ENCODE results near the gene PDE9A. TPM values are rescaled to one million over a fixed set of nuclear protein-coding genes. Genes with fewer than 3 reads are reported as not detected.

Gene PDE9A
- polyA plus RNA-seq, 3 donors from 2014 or later: 0.40 to 2.3 (median 0.61) TPM

DNA sequence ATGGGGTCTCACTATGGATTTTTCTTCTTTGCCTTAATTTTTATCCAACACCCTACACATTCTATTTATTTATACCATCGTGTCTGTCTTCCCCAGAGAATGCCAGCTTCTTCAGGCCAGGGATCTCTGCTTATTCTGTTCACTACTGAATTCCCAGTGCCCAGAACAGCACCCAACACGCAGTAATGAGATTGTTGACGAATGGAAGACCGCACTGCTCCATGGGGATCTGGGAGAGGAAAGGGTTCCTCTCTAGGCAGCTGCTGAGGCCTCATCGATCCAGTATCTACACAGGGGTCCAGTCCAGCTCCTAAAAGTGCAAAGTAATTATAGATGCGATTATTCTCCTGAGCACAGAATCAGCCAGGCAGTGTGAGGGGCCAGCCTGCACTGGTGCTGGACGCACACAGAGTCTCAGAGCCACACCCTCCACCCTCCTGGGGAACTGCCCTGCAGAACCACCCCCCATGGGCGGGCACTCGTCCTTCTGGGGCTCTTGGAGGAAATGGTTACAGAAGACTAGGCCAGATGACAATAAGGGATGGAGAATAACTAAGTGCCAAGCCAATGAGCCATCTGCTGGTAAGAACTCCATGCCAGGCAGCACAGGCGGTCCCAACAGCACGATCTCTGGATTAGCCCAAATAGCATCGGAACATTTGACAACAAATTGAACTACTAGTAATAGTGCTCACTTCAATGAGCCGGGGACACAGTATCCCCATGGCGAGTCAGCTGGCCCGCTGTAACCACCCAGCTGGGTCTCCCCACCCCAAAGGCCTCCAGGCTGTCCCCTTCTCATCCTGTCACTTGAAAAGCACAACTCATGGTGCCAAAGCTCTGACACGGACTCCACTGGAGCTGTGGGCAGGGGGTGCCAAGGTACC is 1.7 kb upstream of the PDE9A start:
- Mint-ChIP-seq H3K4me3 (peak overlapping the region; percentile 3 to 80 (median 14)), H3K36me3 (peaks cover 0 to 4% (median 0%) of the 10 kb centered on the region in 3 donors), H3K9me3 (peaks cover 0 to 3% (median 0%) of the 10 kb centered on the region in 6 donors), H3K27me3 (ENCODE audit: low read depth in 3 of 3) (peaks cover 9 to 16% (median 14%) of the 10 kb centered on the region in 3 donors), H3K27ac (no peak overlapping the region), H3K4me1 (peaks cover 10 to 15% of the 10 kb centered on the region in 2 donors)
- no peak for DNase-seq

DNA sequence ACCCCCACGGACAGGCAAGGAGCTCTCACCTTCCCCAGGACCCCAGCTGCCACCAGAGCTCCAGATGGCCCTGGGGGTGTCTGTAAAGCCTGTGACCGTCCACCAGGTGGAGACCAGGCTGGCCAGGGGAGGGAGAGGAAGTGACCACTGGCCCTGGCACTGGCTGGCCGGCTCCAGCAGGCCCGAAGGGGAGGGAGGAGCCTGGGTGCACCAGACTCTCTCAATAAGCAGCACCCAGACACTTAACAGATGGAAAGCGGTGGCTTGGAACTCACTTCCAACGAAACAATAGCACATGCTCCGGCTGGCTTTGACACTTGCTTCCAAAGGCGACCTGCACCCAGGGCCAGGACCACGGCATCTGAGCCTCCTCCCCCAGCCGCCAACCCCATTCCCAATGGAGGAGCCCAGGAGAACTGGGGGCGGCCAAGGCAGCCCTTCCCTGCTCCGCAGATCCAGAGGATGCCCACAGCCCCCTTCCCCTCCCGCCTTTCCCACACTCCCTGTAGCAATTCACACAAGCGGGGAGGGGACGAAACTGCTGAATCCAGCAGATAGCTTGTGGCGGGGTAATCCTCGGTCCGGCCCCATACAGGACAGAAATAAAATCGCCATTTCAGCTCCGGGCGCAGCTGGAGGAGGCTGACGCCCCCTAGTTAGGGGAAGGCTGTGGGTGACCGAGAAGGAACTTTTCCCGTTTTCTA is 742 bp upstream of the PDE9A start:
- Mint-ChIP-seq H3K4me1 (peaks cover 10 to 15% of the 10 kb centered on the region in 2 donors), H3K4me3 (peak overlapping the region; percentile 72 to 80 (median 75)), H3K9me3 (peaks cover 0 to 3% (median 0%) of the 10 kb centered on the region in 6 donors), H3K27ac (peak overlapping the region in 1 of 6 donors; percentile 20), H3K36me3 (peaks cover 0 to 4% (median 0%) of the 10 kb centered on the region in 3 donors), H3K27me3 (ENCODE audit: low read depth in 3 of 3) (peaks cover 11 to 18% (median 14%) of the 10 kb centered on the region in 3 donors)
- DNase-seq: no peak

DNA sequence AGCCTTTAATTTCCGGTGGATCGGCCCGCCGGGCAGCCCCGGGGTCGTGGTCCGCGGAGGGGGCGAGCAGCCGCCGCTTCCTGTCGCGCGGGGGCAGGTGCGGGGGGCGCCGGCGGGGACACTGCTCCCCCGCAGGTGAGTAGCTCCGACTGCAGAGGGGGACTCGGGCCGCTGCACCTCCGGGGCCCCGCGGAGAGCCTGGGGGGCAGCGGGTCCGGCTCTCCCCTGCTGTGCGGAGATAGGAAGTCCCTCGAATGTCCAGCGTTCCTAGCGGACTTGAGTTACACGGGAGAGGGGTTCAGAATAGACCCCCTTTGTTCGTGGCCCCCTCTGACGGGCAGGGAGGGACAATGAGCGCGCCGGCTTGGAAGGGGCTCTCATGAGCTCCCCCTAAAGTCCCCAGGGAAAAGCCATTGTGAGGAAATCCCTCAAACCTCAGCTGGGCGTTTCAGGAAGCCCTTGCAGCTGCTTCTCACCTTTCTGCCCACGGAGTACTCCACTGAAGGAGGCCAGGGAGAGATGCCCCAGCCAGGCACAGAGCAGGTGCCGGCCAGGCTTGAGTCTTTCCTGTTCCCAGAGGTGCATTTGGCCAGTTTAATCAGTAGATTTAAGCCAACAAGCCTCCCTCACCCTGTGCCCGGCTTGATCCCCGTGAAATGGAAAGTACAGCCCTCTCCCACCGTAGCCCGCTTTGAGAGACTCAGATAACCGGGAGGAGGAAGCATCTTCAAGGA is 925 bp downstream of the PDE9A start:
- Mint-ChIP-seq H3K9me3 (peaks cover 0 to 3% (median 0%) of the 10 kb centered on the region in 6 donors), H3K36me3 (peaks cover 0 to 4% (median 0%) of the 10 kb centered on the region in 3 donors), H3K27ac (peak overlapping the region in 1 of 6 donors; percentile 84), H3K27me3 (ENCODE audit: low read depth in 3 of 3) (peaks cover 7 to 23% (median 15%) of the 10 kb centered on the region in 3 donors), H3K4me3 (peak overlapping the region; percentile 67 to 80 (median 76)), H3K4me1 (peaks cover 10 to 15% of the 10 kb centered on the region in 2 donors)
- peak; percentile 22 to 32 (median 27) for DNase-seq

DNA sequence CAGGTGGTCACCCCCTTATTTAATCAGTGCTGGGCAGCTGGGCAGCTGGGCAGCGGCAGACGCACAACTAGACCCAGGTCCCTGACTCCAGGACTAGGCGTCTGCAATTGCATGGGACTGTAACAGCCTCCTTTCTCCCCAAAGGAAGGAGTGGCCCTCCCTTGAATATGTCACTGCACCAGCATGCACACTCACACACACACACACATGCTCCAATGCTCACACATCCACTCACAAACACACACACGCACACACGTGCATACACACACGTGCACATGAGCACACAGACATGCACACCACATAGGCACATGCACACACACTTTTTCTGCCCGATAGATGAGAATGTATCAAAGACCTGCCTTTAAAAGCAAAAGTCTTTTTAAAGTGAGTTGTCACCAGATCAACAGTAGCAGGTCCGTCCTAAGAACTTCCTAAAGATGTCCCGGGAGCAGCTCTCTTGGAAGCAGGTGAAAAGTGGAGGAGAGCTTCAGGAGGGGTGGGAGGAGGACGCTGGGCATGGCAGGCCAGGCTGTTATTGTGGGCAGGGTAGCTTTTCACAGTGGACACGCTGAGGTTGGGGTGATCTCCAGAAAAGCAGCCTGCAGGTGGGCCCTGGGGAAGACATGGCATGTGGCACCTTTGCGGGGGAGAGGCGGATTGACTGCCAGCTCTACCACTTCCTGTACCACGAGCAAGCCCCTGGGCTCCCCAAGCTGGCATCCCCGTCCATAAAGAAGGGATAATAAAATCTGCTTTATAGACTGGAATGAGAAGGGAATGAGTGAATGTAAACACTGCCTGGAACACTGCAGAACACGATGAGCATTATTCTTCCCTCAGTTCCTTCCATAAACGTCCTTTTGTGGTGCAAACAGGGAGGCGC is 1.7 kb downstream of the PDE9A start:
- peaks cover 7 to 23% (median 15%) of the 10 kb centered on the region in 3 donors for H3K27me3 Mint-ChIP-seq (ENCODE audit: low read depth in 3 of 3)
- peaks cover 0 to 4% (median 0%) of the 10 kb centered on the region in 3 donors for H3K36me3 Mint-ChIP-seq
- DNase-seq: no peak
- H3K4me1 Mint-ChIP-seq: peaks cover 10 to 15% of the 10 kb centered on the region in 2 donors
- peak overlapping the region in 1 of 6 donors; percentile 84 for H3K27ac Mint-ChIP-seq
- H3K4me3 Mint-ChIP-seq: peak overlapping the region; percentile 67 to 80 (median 76)
- peaks cover 0 to 3% (median 0%) of the 10 kb centered on the region in 6 donors for H3K9me3 Mint-ChIP-seq

DNA sequence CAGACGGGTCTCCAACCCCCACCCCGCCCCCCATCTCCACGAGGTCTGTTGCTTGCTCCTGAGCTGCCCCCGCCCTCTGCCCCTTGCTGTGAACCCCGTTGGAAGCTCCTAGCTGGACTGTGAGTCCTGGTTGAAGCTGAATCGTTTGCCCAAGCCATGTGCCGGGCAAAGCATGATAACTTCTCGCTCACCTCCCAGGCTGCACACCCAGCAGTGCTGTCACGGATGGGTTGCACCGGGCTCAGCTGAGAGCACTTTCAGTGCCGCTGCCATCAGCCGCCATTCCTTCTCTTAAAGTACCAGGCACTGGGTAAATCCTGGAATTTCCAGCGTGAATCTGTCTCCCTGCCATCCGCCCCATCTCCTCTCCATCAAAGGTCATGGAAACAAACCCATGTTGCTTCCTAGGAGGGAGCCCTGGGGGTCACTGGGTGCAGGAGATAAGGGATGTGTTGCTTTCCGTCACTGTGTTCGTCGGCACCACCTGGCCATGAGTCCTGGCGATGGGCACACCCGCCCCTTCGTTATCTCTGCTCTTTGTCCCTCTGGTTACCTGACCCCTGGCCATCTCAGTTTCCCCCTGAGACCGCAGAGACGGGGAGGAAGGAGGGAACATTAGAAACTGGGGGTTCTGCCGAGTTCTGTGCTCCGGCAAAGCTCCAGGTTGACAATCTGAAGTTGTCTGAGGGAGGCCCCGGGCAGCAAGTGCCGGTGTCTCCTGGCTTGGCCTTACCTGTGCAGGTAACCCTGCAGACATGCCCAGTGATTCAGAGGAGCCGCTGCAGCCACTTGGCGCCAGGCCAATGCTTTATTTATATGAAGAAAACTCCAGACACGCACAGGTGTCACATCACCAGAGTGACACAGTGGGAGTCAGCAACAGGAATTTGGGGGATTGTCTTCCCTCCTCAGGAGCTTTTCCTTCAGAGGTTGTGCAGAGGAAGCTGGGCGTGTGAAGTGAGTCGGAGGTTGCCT is 2.7 kb downstream of the PDE9A start:
- Mint-ChIP-seq H3K4me1 (peaks cover 10 to 15% of the 10 kb centered on the region in 2 donors), H3K27me3 (ENCODE audit: low read depth in 3 of 3) (peaks cover 7 to 25% (median 15%) of the 10 kb centered on the region in 3 donors), H3K36me3 (peaks cover 0 to 4% (median 0%) of the 10 kb centered on the region in 3 donors), H3K27ac (no peak overlapping the region), H3K4me3 (peak overlapping the region in 1 of 5 donors; percentile 55), H3K9me3 (peaks cover 0 to 3% (median 0%) of the 10 kb centered on the region in 6 donors)
- no peak for DNase-seq

DNA sequence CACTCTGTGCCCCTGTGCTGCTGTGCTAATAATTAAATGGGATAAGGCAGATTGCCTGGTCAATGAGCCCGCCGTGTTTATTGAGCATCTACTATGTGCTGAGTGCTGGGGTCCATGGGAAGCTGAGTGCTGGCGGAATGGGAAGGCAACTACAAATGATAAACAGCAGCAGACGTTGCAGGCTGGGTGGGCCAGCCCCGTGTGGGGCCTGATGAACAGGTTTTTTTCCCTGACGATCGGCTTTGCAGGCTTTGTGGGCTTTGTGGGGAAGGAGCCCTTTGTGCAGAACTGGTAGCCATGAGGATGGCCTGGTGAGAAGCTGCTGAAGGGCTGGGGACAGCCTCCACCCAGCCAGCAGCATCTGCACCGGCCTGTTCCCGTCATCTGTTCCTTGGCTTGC is 3.5 kb downstream of the PDE9A start:
- H3K4me3 Mint-ChIP-seq: no peak overlapping the region
- H3K27me3 Mint-ChIP-seq (ENCODE audit: low read depth in 3 of 3): peaks cover 9 to 25% (median 9%) of the 10 kb centered on the region in 3 donors
- DNase-seq: no peak
- peaks cover 0 to 4% (median 0%) of the 10 kb centered on the region in 3 donors for H3K36me3 Mint-ChIP-seq
- H3K9me3 Mint-ChIP-seq: peaks cover 0 to 3% (median 0%) of the 10 kb centered on the region in 6 donors
- H3K27ac Mint-ChIP-seq: no peak overlapping the region
- H3K4me1 Mint-ChIP-seq: peaks cover 10 to 15% of the 10 kb centered on the region in 2 donors

DNA sequence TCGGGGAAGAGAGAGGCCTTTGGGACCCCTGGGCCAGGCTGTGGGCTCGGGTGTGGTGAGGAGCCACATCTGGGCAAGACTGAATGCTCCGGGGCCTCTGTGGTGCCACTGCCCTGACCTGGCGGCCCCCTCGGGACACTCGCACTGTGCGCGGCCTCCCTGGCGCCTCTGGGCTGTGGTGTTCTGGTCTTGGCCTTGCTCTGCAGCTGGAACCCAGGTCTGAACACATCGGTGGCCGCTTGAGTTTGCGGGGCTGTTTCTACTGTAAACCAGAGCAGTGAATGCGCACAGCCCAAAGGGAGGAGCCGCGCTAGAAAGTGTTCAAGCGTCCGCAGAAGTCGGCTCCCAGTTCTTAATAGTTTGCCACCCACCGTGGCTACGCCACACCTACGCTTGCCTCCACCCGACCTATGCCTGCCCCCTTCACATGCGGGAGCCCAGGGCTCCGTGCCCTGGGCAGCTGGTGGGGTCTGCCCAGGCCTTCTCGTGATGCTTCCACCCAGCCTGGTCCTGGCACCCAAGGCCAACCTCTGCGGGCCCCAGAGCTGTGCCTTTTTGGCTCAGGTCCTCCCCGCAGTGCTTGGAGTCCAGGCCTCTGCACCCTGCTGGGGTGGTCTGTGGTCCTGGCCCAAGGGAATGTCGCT is 4.4 kb downstream of the PDE9A start:
- H3K27ac Mint-ChIP-seq: no peak overlapping the region
- H3K27me3 Mint-ChIP-seq (ENCODE audit: low read depth in 3 of 3): peaks cover 8 to 22% (median 9%) of the 10 kb centered on the region in 3 donors
- peaks cover 0 to 4% (median 0%) of the 10 kb centered on the region in 3 donors for H3K36me3 Mint-ChIP-seq
- H3K9me3 Mint-ChIP-seq: peaks cover 0 to 3% (median 0%) of the 10 kb centered on the region in 6 donors
- H3K4me1 Mint-ChIP-seq: peaks cover 10 to 14% of the 10 kb centered on the region in 2 donors
- no peak overlapping the region for H3K4me3 Mint-ChIP-seq
- no peak for DNase-seq

DNA sequence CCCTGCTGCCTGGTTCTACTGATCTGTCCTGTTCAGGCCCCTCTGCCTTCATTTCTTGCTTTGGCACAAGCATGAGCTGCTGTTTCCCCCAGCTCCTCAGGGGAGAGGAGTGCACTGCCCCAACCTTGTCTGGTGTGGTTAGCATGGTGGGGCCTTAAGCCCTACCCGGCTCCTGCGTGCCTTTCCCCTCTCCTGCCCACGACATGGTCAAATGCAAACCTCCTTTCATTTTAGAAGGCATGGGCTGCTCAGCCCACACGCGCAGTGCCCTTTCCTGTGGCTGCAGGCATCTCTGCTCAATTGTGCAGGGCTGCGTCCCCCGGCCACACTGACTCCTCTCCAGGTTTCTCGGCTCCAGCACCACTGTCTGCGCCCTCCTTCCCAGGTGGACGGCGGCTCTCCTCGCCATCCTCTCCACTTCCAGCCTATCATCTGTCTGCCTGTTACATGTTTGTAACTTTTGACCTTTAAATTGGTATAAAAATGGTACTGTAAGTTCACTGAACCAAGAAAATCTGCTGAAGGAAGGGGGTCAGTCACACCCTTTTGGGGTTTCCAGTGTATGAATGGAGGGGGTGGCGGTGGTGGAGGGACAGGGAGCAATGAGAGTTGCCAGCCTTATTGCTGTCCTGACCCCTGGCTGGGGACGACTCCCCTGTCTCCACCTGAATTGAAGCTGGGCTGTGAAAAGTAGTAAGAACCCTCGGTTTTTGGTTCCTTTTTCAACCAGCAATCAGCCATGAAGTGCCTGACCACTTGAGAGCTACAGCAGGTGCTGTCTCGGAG is 5.1 kb downstream of the PDE9A start:
- H3K27me3 Mint-ChIP-seq (ENCODE audit: low read depth in 3 of 3): peaks cover 5 to 19% (median 5%) of the 10 kb centered on the region in 3 donors
- no peak for DNase-seq
- peaks cover 0 to 4% (median 0%) of the 10 kb centered on the region in 3 donors for H3K36me3 Mint-ChIP-seq
- peaks cover 9 to 10% of the 10 kb centered on the region in 2 donors for H3K4me1 Mint-ChIP-seq
- peak overlapping the region in 1 of 6 donors; percentile 49 for H3K27ac Mint-ChIP-seq
- peaks cover 0 to 3% (median 0%) of the 10 kb centered on the region in 6 donors for H3K9me3 Mint-ChIP-seq
- H3K4me3 Mint-ChIP-seq: no peak overlapping the region

DNA sequence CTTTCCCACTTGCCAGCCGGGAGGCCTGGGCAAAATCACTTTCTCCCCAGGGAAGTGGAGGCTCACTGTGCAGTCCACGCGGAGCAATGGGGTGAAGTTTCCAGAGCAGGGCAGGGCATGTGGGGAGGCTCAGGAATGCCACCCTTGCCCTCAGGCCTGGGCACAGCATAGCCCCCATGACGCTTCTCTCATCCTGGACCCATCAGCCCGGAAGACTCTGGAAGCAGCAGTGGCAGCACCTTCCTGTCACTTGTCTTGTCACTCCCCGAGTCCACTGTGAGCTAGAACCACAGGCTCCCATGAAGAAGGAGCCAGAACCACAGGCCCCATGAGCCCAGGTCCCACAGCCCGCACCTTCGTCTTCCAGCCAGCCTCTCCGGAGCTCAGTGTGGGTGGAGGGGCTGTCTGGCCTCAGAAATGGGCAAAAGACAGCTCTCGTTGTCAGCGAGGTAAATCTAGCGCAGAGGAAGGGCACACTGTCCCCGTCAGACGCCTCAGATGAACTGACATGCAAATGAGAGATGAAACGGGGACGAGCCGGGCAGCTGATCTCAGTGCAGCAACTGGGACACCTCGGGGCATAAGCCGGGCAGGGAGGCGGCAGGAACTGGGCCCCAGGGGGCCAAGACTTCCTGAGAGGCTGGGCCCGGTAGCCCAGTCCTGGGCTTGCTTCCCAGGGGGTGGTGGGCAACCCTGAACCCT is 6.1 kb downstream of the PDE9A start:
- H3K9me3 Mint-ChIP-seq: peaks cover 0 to 3% (median 0%) of the 10 kb centered on the region in 6 donors

DNA sequence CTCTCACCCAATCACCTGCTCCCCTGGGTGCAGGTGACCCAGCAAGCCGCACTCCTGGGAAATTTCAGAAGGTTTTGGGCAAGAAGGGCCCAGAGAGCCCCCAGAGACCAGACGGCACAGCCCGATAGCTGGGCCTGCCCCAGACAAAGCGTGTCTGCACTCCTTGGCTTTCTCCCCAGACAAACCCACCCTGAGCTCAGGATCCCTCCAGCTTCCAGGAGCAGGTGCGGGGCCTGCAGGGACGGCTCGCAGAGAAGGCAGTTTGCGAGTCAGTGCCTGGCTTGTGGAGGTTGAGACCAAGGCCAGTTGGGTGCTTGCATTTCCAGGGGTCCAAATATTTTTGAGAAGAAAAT is 6.7 kb downstream of the PDE9A start:
- H3K4me1 Mint-ChIP-seq: peaks cover under 1 to 3% of the 10 kb centered on the region in 2 donors
- no peak overlapping the region for H3K4me3 Mint-ChIP-seq
- H3K27me3 Mint-ChIP-seq (ENCODE audit: low read depth in 3 of 3): peaks cover 3 to 14% (median 7%) of the 10 kb centered on the region in 3 donors
- DNase-seq: no peak
- peaks cover 0 to under 1% (median 0%) of the 10 kb centered on the region in 6 donors for H3K9me3 Mint-ChIP-seq
- peaks cover 0 to under 1% (median 0%) of the 10 kb centered on the region in 3 donors for H3K36me3 Mint-ChIP-seq
- H3K27ac Mint-ChIP-seq: no peak overlapping the region

More for the DNA sequence above, 6.1 kb downstream of the PDE9A start:
- DNase-seq: no peak
- Mint-ChIP-seq H3K36me3 (peaks cover 0 to 4% (median 0%) of the 10 kb centered on the region in 3 donors), H3K27ac (no peak overlapping the region), H3K4me3 (no peak overlapping the region), H3K4me1 (peaks cover 6 to 8% of the 10 kb centered on the region in 2 donors), H3K27me3 (ENCODE audit: low read depth in 3 of 3) (peaks cover 5 to 19% (median 7%) of the 10 kb centered on the region in 3 donors)
